Effector memory CD4-positive, alpha-beta T cell (primary cell): ENCODE measurements around the gene PIK3AP1.
A peak's percentile ranks its signal among the peaks of the same experiment; 100 is the strongest.

Source experiments
- DNase-seq, 3 donors: peaks; one replicate each; pipeline ENCODE4 v3.0.0-alpha.2; 2020
- H3K27ac ChIP-seq: 2 replicates; pipeline ENCODE4 v1.7.0; 2013; ENCODE audit warnings: mild to moderate bottlenecking, low read length, moderate library complexity; ENCODE audit not compliant: insufficient read depth, poor library complexity, severe bottlenecking
- H3K27me3 ChIP-seq: replicated peaks from 2 replicates; pipeline ENCODE4 v1.7.0; 2013; ENCODE audit warnings: mild to moderate bottlenecking, low read length; ENCODE audit not compliant: insufficient read depth, control insufficient read depth, poor library complexity, severe bottlenecking
- H3K36me3 ChIP-seq: 2 replicates; pipeline ENCODE4 v1.7.0; 2013; ENCODE audit warnings: mild to moderate bottlenecking, low read length, moderate library complexity; ENCODE audit not compliant: control insufficient read depth, insufficient read depth
- H3K4me1 ChIP-seq: 2 replicates; pipeline ENCODE4 v1.7.0; 2013; ENCODE audit warnings: low read length, mild to moderate bottlenecking; ENCODE audit not compliant: control insufficient read depth, insufficient read depth, poor library complexity, severe bottlenecking
- H3K4me3 ChIP-seq: 2 replicates; pipeline ENCODE4 v1.7.0; 2013; ENCODE audit warnings: low read length, low read depth, mild to moderate bottlenecking; ENCODE audit not compliant: insufficient read depth, poor library complexity, severe bottlenecking
- H3K9me3 ChIP-seq: 2 replicates; pipeline ENCODE4 v1.7.0; 2013; ENCODE audit warnings: mild to moderate bottlenecking, low read length, moderate library complexity; ENCODE audit not compliant: control insufficient read depth

The PIK3AP1 gene

GRCh38 chr10:96587264-96588059, 132.9 kb downstream of the PIK3AP1 start:
- H3K4me3 ChIP-seq: peak overlapping the region; percentile 61
- no peaks in the 10 kb centered on the region for H3K27me3 ChIP-seq
- no peaks in the 10 kb centered on the region for H3K9me3 ChIP-seq
- H3K36me3 ChIP-seq: no peaks in the 10 kb centered on the region
- peak overlapping the region; percentile 98 for H3K27ac ChIP-seq
- DNase-seq: peak in 2 of 3 donors; percentile 54
- H3K4me1 ChIP-seq: peaks cover 26% of the 10 kb centered on the region

GRCh38 chr10:96586419-96587263, 133.7 kb downstream of the PIK3AP1 start, which contains the start of gene TM9SF3:
Gene TM9SF3 (minus strand): TSS chr10:96587012. CDS start chr10:96586835, 177 bp downstream.
- no peaks in the 10 kb centered on the region for H3K9me3 ChIP-seq
- H3K4me1 ChIP-seq: peaks cover 26% of the 10 kb centered on the region
- no peaks in the 10 kb centered on the region for H3K36me3 ChIP-seq
- no peaks in the 10 kb centered on the region for H3K27me3 ChIP-seq
- peak within 1 kb of the TSS; percentile 98 for H3K27ac ChIP-seq
- DNase-seq: peak; percentile 89 to 91 (median 90)
- peak within 1 kb of the TSS; percentile 83 for H3K4me3 ChIP-seq

GRCh38 chr10:96585736-96586418, 134.4 kb downstream of the PIK3AP1 start:
- peaks cover 26% of the 10 kb centered on the region for H3K4me1 ChIP-seq
- no peaks in the 10 kb centered on the region for H3K9me3 ChIP-seq
- H3K4me3 ChIP-seq: peak overlapping the region; percentile 83
- peak overlapping the region; percentile 98 for H3K27ac ChIP-seq
- H3K27me3 ChIP-seq: no peaks in the 10 kb centered on the region
- peak in 2 of 3 donors; percentile 12 to 22 for DNase-seq
- no peaks in the 10 kb centered on the region for H3K36me3 ChIP-seq

GRCh38 chr10:96584474-96584873, 135.8 kb downstream of the PIK3AP1 start:
- no peaks in the 10 kb centered on the region for H3K27me3 ChIP-seq
- H3K27ac ChIP-seq: no peak overlapping the region
- no peaks in the 10 kb centered on the region for H3K9me3 ChIP-seq
- H3K36me3 ChIP-seq: no peaks in the 10 kb centered on the region
- DNase-seq: no peak
- H3K4me3 ChIP-seq: no peak overlapping the region
- peaks cover 26% of the 10 kb centered on the region for H3K4me1 ChIP-seq

- Histone ChIP-seq H3K4me3 (no peak overlapping the region), H3K4me1 (peaks cover 26% of the 10 kb centered on the region)
These were observed 136.3 kb downstream of the PIK3AP1 start for GRCh38 chr10:96584035-96584434.

GRCh38 chr10:96579133-96579532, 141.2 kb downstream of the PIK3AP1 start:
- H3K4me1 ChIP-seq: peaks cover 3% of the 10 kb centered on the region
- peaks cover 4% of the 10 kb centered on the region for H3K36me3 ChIP-seq
- H3K27ac ChIP-seq: no peak overlapping the region

More at GRCh38 chr10:96584035-96584434, 136.3 kb downstream of the PIK3AP1 start:
- DNase-seq: no peak
- H3K27me3 ChIP-seq: no peaks in the 10 kb centered on the region
- no peak overlapping the region for H3K27ac ChIP-seq
- H3K36me3 ChIP-seq: no peaks in the 10 kb centered on the region
- no peaks in the 10 kb centered on the region for H3K9me3 ChIP-seq

GRCh38 chr10:96578633-96579032, 141.7 kb downstream of the PIK3AP1 start:
- Histone ChIP-seq H3K27ac (no peak overlapping the region), H3K9me3 (no peaks in the 10 kb centered on the region), H3K4me3 (no peak overlapping the region), H3K4me1 (no peaks in the 10 kb centered on the region), H3K36me3 (peaks cover 4% of the 10 kb centered on the region), H3K27me3 (no peaks in the 10 kb centered on the region)
- no peak for DNase-seq

More at GRCh38 chr10:96579133-96579532, 141.2 kb downstream of the PIK3AP1 start:
- Histone ChIP-seq H3K27me3 (no peaks in the 10 kb centered on the region), H3K9me3 (no peaks in the 10 kb centered on the region), H3K4me3 (no peak overlapping the region)
- no peak for DNase-seq

GRCh38 chr10:96578022-96578421, 142.3 kb downstream of the PIK3AP1 start:
- Histone ChIP-seq H3K27me3 (no peaks in the 10 kb centered on the region), H3K9me3 (no peaks in the 10 kb centered on the region), H3K4me1 (no peaks in the 10 kb centered on the region), H3K36me3 (peaks cover 4% of the 10 kb centered on the region), H3K27ac (no peak overlapping the region), H3K4me3 (no peak overlapping the region)
- DNase-seq: no peak

- DNase-seq: no peak
- no peaks in the 10 kb centered on the region for H3K9me3 ChIP-seq
- no peak overlapping the region for H3K27ac ChIP-seq
- no peaks in the 10 kb centered on the region for H3K27me3 ChIP-seq
- peaks cover 4% of the 10 kb centered on the region for H3K36me3 ChIP-seq
- H3K4me3 ChIP-seq: no peak overlapping the region
- H3K4me1 ChIP-seq: no peaks in the 10 kb centered on the region
These were observed 143.2 kb downstream of the PIK3AP1 start for GRCh38 chr10:96577069-96577468.
